Activated T-cell treated with anti-CD3 and anti-CD28 coated beads for 1 hour (primary cell): ENCODE measurements around the gene FTCDNL1.

ENCODE experiments used
- DNase-seq: peaks from one replicate; pipeline ENCODE4 v3.0.0-alpha.2; 2020; ENCODE audit warnings: low read depth

The FTCDNL1 gene

DNA sequence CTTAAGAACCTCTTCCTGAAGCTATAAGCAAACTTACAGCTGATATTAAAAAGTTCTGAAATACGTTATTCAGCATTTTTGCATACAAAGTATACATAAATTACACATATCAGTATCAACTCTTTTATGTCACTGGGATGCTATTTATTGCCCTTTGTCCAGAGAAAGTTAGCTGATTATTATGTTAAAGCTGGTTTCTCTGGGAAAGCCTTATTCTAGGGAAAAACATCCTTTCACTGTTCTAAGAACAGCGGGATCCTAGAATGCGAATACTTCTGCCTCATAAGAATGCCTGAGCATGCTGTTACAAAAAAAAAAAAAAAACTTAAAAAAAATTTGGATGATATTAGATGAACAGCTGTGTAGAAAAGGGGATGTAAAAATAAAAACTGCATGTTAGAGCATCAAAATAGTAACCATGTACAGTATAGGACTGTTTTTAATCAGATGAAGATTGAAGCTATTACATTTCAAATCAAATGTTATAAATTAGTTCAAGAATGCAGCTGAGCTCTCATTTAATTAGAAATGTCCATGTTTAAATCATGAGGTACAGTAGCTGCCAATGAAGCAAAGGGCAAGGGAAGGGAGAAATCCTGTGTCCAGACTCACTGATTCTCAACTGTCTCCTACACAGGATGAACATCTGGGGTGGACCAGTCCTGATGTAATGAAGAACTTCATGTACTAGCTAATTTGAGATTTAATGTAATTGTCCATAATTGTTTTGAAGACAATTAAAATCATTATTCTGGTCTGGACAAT, 8.2 kb downstream of the FTCDNL1 start:
- DNase-seq = no peak

DNA sequence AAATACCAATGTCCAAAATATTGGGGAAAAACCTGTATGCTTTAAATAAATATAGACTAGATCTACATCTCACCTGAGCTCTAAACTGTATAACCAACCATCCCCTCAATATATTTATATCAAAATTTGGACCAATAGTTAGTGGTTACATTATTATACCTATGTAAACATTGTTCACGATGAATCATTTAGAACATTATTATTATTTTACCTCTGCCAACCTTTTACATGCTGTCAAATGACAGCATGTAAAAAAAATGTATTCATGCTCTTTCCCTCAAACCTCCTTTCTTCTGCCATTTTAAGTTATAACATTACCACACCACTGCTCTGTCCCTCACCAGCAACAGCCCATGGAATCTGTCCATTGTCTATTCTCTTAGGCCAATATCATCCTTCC, 9.6 kb downstream of the FTCDNL1 start:
- DNase-seq = no peak

DNA sequence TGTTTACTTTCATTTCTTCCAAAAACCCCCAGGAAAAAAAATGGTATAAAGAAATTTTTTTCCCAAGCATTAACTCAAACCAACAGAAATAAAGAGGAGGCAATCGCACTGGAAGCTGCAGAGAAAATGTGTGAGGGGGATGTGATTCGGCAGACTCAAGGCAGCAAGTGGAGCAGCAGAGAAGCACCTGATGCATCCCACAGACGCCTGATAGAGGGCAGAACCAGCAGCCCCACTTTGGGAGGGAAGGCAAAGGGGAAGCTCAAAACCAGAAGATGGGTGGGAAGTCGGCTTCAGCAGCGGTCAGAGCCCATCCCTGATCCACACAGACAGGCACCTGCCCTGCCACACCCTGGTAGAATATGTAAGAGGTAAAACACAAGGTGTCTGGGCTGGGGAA, 12.6 kb downstream of the FTCDNL1 start:
- DNase-seq = no peak

DNA sequence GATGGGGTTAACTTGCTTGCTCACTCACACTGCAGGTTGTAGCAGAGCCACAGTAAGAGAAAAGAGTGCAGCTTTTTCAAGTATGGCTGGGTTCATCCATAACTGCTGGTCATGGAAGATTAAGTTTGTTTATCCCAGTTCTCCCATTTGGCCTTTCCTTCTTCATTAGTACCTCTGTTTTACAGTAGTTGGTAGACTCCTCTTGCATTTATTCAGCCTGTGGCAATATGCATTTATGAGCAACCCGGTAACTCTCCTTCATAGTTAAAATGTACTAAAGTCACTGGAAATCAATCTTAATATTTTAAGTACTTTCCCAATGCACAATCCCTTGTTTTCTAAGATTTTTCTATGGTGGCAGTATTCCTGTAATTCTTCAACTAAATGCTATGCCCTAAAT, 14.0 kb downstream of the FTCDNL1 start:
- DNase-seq = no peak

DNA sequence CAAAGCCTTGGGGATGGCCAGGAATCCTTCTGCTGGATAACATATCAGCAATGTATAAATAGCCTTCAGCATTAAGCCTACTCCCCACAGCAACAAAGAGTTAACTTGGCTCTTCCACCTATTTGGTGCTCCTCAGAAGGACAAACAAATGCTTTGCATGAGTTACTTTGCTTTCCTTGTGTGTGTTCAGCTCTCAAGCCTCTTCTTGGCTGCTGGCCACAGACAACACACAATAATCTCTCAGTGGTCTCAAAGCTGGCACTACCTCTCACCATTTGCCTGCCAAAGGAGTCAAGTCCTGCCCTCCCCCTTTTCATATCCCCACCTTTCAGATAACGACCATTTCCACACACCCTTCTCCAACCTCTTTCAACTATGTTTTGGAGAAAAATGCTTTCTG, 17.5 kb downstream of the FTCDNL1 start:
- DNase-seq = no peak

DNA sequence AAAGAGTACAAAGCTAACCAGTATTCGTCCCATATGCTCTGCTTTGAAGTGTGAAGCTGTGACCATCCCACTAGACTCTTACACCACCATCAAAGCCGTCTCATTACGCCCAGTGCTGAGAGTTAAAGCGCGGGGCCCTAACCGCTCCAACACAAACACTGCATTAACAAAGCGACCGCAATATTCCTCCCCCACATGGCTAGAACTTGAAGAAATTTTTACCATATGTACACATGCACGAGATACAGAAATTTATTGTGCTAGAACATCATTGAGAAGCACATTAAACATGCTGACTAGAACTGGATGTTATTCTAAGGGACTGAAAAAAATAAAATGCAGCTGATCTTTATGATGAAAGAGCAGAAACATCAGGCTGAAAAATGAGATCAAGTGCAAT, 20.5 kb downstream of the FTCDNL1 start:
- DNase-seq = no peak

DNA sequence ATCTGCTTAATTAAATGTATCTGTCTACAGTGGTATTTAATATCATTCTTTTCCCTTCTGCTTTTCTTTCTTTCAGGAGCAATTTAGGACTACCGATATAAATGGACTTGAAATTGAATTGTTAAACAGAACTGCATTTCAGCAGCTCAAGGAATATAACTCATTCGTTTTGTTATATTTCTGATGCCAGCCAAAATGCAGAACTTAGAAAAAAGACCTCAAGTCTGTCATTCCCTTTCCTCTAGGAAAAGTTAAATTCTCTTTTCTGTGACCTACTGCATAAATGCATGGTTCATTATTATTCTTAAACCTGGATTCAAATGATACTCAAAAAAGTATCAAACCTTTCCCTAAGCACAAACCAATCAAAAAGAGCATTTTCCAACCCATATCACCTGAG, 21.4 kb downstream of the FTCDNL1 start:
- no peak for DNase-seq

DNA sequence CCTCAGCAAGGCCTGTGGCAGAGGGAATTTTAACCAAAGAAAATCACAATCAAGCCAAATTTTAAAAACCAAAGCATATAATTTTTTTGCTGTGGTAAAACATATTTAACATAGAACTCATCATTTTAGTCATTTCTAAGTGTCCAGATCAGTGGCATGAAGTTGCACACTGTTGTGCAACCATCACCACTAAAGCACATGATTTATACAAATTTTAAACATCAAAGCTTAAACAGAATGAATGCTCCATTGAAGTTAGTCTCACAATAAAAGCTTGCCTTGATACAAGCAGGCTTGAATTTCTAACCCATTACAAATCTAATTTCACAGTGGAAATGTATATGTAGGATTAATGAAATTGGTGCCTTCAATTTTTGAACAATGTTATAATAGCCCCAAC, 31.2 kb downstream of the FTCDNL1 start:
- no peak for DNase-seq

DNA sequence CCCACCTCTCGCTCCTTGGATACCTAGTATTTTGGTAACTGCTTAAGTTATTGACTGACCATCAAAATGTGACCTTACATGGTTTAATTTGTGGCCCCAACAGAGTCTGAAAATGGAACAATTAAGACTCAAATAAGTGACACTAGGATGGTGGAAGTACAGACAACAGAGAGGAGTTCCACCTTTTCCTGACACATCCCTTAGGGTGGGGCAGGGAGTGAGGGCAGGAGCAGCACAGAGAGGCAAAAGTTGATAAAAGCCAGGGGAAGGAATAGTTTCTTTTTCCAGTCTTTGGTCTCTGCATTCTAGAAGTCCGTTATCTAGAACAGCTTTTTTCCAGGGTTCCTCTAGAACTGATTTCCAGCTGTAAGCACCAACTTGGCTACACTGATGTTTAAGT, 32.2 kb downstream of the FTCDNL1 start:
- DNase-seq = no peak

DNA sequence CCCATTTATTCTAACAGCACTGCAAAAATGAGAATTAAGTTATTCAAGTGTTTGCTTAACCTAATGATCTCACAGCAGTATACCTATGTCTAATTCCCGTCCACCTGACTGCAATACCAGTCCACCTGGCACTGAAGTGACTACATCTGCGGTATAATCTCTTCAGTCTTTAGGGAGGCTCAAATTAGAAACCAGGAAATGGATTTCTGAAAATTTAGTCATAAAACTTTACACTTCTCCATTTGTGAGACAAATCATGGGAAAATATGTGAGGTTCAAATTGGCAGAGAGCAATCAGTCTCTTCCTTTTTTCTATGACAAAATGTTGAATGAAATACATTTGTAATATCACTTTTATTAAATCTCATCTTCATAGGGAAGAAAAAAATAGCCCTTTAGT, 33.0 kb downstream of the FTCDNL1 start:
- no peak for DNase-seq

DNA sequence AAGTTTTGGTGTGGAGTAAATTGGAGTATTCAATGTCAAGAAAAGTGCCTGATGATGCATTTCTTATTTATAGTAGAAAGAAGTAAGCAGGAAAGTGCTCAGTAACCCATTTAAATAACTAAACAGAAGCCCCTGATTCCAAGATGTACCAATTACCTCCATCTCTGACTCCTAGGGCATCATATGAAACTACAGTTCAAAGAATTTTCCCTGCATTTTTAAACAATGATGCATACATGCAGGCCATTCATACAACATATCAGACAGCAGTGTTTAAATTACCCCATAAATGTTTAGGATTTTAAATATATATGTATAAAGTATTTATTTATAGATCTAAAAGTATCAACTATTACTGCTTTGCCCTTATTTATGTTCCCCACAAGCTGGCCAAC, 36.2 kb downstream of the FTCDNL1 start:
- no peak for DNase-seq

DNA sequence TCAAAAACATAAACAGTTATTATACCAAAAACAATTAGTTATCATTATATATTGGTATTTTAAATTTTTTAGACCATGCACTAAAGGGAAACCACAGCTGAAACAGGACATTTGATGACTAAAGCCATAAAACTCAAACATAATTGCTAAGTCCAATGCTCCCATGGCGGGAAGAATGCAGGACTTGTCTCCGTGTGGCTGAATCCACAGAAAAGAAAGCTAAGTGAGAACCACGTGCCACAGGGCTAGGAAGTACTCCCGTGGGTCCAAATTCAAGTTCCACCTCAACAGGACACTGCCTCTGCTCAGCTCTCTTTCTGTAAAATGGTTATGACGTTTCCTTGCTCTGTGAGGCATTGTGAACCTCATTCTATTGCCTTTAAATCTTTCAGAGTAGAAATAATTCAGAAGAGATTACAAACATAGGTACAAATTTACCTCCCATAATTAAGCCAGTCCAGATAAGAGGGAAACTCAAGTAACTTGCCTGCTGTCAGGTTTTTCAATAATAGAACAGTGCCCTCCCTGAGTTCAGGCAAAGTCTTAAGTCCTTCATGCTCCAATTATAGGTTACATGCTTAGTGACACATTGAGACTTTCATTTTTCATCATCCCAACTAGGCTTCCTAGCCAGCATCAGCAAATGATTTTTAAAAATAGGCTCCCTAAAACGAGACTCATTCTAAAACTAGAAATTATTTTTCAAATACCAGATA, 36.7 kb downstream of the FTCDNL1 start:
- no peak for DNase-seq

DNA sequence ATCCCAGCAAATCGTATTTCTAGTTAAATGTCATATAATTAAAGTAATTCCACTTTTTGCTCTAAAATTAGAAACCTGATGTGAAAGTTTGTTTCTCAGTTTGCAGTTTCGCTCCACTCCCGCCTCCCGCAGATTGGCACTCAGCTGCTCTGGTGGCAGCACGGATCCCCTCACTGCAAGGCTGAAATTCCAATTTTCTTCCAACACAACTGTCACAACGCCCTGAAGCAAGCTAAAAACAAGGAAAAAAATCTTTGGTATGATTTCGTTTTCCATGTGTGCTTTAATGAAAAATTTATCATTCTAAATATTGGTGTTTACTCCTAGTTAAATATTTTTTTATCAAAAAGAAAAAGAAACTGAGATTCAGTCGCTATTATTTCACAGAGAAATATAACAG, 38.5 kb downstream of the FTCDNL1 start:
- no peak for DNase-seq

DNA sequence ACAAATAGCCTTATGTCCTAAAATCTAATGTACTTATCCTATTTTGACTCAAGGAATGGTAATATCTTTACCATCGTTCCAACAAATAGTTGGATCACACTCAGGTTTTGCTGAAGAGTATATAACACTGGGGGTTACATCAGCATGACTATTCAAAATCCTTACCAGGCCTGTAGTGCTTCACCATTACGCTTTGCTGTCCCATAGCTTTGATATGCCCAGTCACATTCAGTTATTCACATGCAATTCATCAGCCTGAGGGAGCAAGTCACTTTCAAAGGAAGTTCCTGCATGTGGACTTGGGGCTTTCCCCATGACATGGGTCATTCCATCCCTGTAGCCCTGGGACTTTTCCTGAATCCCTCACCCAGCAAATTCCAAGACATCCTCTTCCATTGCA, 39.6 kb downstream of the FTCDNL1 start:
- DNase-seq = no peak

DNA sequence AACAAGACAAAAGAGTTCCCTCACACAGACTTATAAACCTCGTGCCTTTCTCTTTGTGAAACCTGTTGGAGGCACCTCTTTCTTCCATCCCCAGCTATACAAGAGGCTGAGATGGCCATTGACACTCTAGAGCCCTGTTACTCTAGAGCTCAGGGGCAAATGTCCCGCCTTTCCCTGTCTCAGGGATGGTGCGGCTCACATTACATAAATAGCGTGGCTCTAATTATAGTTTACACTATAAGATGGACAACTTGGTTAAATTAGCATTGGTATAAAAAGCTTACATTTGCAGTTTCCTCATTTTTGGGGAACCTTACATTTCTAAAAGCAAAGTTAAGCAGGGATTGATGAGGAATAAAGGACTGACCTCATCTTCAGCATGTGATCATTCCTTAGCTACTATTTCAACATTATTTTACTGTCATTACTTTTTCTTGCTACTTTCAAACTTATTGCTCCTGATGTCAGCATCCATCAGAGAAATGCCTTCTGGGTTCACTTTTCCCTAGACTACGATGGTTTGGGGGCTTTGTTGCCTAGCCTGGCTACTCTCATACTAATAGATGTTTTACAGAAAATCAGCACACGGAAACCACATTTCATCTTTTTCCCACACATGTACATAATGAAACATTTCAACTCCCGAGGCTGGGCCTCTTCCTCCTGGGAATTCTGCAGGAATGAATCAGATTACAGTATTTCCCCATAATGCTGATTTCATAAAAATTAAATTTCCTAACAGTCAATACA, 40.4 kb downstream of the FTCDNL1 start:
- no peak for DNase-seq

DNA sequence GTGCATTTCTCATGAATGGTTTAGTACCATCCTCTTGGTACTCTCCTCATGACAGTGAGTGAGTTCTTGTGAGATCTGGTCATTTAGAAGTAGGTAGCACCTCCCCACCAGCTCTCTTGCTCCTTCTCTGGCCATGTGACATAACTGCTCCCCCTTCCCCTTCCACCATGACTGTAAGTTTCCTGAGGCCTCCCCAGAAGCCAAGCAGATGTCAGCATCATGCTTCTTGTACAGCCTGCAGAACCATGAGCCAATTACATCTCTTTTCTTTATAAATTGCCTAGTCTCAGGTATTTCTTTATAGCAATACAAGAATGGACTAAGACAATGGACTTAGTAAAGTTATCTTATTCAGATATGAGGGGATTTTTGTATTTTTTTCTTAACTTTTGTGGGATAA, 43.0 kb downstream of the FTCDNL1 start:
- no peak for DNase-seq

DNA sequence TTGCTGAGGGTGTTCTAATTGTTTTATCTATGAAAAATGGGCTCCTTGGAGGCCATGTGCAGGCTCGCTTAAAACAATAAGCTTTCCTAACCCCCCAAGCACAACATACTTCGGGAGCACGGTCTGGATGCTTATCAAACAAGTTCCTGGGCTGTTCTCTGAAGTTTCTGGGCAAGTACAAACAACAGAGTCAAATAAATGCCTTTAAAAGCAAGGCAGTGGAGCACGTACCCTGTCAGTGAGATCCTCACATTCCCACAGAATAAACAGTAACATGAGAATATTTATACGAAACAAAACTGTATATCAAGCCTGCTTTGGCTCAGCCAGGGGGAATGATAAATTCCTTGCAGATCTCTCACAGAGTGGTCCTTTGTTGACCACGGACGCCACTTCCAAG, 44.8 kb downstream of the FTCDNL1 start:
- no peak for DNase-seq

DNA sequence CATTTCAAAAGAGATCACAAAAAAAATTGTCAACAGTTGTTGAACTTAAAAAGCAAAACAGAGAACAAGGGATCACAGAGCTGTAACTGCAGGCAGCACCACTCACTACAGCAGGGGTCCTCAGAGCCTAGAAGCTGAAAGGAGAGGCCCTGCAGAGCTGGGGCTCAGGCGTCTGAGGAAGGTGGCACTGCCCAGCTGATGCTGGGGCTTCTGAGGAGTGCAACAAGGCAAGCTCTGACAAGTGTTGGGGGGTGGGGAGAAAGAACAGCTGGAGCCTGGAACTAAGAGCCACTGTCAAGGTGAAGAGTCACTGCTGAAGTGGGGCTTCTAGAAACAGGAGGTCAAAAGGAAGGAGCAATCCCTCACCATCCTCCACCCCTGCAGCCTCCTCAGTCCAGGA, 46.2 kb downstream of the FTCDNL1 start:
- DNase-seq = no peak

DNA sequence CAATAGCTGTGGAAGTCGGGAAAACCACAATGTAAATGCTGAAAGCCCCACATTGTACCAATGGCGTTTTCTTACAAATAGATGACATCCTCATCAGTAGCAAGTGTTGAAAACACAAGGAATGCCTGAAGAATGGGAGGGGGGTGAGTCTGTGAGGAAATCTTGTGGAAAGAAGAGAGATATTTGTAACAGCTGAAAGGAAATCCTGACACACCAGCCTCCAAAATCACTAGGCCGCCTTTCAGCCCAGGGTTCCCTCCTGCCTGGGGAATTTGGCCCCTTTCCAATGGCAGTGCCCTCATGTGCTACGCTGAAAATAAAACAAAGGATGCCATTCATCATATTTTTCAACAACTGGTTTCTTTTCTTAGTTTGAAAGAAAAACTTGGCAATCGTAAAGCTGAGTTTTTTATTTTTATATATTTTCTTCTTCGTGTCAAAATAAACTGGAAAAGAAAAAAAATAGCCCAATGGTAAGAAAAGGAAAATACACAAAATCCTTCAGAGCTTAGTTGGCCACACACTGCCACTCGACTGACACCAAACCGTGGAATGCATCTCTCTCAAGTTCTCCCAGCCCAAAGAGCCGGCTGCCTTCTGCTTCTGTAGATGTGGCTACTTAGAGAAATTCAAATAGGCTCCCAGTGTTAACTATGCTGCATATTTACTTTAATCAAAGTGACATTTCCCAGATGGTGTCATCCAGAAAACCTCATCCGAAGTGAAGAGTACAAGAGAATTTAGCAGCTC, 52.0 kb downstream of the FTCDNL1 start:
- DNase-seq = no peak

DNA sequence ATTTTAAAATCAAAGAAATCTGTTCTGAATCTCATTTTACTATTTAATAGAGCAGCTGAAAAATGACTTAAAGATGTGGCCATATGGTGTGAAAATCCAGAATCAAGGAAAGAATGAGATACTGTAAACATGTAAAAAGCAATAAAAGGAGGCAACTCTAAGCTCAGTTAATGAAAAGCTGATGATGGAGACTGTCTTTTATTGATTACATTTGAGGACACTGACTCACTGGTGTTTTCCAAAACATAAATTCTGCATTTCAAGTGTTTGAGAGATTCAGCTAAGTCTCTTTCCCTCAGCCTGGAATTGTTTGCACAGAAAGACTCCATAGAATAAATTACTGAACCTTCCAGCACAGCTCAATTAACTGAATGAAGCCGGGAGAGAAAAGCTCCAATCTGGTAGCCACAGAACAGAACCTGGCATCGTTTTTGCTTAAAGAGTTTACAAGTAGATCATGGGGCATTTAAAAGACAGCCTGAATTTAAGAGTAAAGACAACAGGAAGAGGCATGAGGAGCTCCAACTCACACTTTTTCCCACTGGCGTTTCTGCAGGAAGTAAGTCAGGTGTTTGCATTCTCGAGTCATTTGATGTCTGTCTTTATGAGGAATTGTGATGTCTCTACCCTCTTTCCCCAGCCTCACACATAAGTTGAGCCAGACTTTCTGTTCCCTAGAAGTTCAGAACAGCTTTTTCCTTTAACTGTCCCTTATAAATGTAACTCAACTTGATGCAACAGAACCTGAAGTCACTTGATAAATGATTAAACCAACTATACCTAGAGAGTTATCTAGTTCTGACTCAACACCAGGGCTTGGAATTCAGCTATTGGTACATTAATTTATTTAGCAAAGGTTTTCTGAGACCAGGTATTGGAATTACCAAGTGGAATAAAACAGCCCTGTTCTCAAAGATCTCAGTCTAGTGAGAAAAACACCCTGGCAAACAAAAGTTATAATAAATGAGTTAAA, 53.3 kb downstream of the FTCDNL1 start:
- no peak for DNase-seq

DNA sequence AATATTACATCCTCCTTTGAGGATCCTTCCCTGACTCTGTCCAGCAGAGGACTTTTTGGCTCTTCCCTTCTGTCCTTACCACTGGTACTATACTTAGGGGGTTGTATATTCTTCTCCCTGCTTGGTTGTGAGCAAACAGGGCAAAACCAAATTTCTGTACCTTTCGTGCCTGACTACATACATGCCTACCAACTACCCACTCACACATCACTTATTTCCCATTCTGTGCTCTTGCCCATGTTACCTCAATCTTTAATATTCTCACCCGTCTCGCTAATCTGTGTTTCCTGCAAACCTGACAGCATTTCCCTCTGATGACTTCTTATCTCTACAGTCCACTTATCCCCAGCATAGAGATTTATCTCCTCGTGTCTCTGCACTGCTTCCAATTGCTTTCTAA, 58.6 kb downstream of the FTCDNL1 start:
- DNase-seq = no peak
